ENCODE results near the gene RAMP2. TPM values are rescaled to one million over a fixed set of nuclear protein-coding genes. Genes with fewer than 3 reads are reported as not detected.

Gene RAMP2
- total and polyA plus RNA-seq, 4 donors: 43.8 to 101 (median 60.8) TPM

DNA sequence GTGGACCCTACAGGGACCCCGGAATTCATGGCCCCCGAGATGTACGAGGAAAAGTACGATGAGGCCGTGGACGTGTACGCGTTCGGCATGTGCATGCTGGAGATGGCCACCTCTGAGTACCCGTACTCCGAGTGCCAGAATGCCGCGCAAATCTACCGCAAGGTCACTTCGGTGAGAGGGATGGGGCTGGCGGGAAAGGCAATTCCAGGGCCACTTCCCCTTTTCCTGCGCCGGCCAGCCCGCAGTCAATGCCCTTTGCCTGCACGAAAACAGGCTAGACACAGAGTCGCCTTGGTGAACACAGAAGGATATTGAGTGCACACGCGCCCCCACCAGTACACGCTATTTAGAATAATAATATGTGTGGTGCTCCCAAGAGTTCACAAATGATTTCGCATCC is 23.4 kb downstream of the RAMP2 start:
- Histone ChIP-seq H3K27me3 (ENCODE audit: control insufficient read depth in 3 of 3, insufficient read depth in 3 of 3, low read length in 2 of 3) (peaks cover 0 to 76% (median 53%) of the 10 kb centered on the region in 3 donors), H3K9ac (ENCODE audit: insufficient read depth in 1 of 2, low read length in 2 of 2) (no peak overlapping the region), H3K27ac (ENCODE audit: low read depth in 1 of 2, low read length in 1 of 2) (no peak overlapping the region), H3K4me1 (ENCODE audit: control insufficient read depth in 5 of 5, insufficient read depth in 5 of 5, low read length in 5 of 5) (peaks cover 0 to 36% (median 10%) of the 10 kb centered on the region in 5 donors), H3K9me3 (ENCODE audit: control insufficient read depth in 4 of 4, insufficient read depth in 3 of 4, low read length in 3 of 4) (peaks cover 0 to 2% (median 0%) of the 10 kb centered on the region in 4 donors), H3K4me3 (no peak overlapping the region), H3K36me3 (ENCODE audit: control insufficient read depth in 4 of 4, insufficient read depth in 4 of 4, low read length in 4 of 4) (peaks cover 0 to 4% (median under 1%) of the 10 kb centered on the region in 4 donors)
- ATAC-seq (ENCODE audit: insufficient read depth, low FRiP score) (no peak), DNase-seq (no peak)
- TF ChIP-seq, protein P1, sequence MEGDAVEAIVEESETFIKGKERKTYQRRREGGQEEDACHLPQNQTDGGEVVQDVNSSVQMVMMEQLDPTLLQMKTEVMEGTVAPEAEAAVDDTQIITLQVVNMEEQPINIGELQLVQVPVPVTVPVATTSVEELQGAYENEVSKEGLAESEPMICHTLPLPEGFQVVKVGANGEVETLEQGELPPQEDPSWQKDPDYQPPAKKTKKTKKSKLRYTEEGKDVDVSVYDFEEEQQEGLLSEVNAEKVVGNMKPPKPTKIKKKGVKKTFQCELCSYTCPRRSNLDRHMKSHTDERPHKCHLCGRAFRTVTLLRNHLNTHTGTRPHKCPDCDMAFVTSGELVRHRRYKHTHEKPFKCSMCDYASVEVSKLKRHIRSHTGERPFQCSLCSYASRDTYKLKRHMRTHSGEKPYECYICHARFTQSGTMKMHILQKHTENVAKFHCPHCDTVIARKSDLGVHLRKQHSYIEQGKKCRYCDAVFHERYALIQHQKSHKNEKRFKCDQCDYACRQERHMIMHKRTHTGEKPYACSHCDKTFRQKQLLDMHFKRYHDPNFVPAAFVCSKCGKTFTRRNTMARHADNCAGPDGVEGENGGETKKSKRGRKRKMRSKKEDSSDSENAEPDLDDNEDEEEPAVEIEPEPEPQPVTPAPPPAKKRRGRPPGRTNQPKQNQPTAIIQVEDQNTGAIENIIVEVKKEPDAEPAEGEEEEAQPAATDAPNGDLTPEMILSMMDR (IDR thresholded peaks at IDR 0.05; ENCODE audit: control extremely low read depth, extremely low read depth): no peak
- 9 to 36% methylated on average over 25 of the region's 25 CpGs for WGBS, 2 donors

DNA sequence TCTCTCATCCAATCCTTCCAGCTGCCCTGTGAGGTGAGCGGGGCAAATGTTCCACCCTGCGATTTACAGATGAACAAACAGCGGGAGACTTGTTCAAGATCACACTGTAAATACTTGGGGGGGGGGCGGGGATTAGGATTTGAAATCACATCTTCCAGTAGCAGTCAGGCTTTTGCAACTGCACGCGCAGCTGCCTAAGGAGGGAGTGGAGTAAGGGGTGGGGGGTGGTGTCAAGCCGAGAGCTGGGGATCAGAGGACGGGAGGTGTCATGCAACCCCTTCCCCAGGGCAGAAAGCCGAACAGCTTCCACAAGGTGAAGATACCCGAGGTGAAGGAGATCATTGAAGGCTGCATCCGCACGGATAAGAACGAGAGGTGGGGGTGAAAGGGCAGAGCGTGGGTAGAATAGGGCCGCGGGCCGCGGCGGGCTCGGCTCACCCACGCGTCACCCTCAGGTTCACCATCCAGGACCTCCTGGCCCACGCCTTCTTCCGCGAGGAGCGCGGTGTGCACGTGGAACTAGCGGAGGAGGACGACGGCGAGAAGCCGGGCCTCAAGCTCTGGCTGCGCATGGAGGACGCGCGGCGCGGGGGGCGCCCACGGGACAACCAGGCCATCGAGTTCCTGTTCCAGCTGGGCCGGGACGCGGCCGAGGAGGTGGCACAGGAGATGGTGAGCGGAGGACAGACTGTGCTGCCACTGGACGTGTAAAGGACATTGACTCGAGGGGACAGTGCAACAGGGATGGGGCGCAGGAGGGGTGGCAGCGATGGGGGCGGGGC is 24.0 kb downstream of the RAMP2 start:
- peaks cover 0 to 32% (median 10%) of the 10 kb centered on the region in 5 donors for H3K4me1 ChIP-seq (ENCODE audit: control insufficient read depth in 5 of 5, insufficient read depth in 5 of 5, low read length in 5 of 5)
- no peak overlapping the region for H3K9ac ChIP-seq (ENCODE audit: insufficient read depth in 1 of 2, low read length in 2 of 2)
- 9 to 23% methylated on average over 52 of the region's 52 CpGs for WGBS, 2 donors
- TF ChIP-seq, protein P1 (IDR thresholded peaks at IDR 0.05; ENCODE audit: control extremely low read depth, extremely low read depth): no peak
- H3K36me3 ChIP-seq (ENCODE audit: control insufficient read depth in 4 of 4, insufficient read depth in 4 of 4, low read length in 4 of 4): no peaks in the 10 kb centered on the region
- H3K27ac ChIP-seq (ENCODE audit: low read depth in 1 of 2, low read length in 1 of 2): no peak overlapping the region
- ATAC-seq (ENCODE audit: insufficient read depth, low FRiP score) (no peak), DNase-seq (no peak)
- H3K4me3 ChIP-seq: no peak overlapping the region
- peaks cover 0 to 2% (median 0%) of the 10 kb centered on the region in 4 donors for H3K9me3 ChIP-seq (ENCODE audit: control insufficient read depth in 4 of 4, insufficient read depth in 3 of 4, low read length in 3 of 4)
- H3K27me3 ChIP-seq (ENCODE audit: control insufficient read depth in 3 of 3, insufficient read depth in 3 of 3, low read length in 2 of 3): peaks cover 0 to 76% (median 53%) of the 10 kb centered on the region in 3 donors

DNA sequence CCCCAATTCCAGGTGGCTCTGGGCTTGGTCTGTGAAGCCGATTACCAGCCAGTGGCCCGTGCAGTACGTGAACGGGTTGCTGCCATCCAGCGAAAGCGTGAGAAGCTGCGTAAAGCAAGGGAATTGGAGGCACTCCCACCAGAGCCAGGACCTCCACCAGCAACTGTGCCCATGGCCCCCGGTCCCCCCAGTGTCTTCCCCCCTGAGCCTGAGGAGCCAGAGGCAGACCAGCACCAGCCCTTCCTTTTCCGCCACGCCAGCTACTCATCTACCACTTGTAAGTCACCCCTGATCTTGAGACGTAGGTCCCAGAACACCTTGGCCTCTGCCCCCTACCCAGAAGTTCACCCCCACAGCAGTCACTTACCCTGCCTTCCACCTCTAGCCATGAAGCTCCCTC is 26.2 kb downstream of the RAMP2 start:
- no peak for DNase-seq
- Histone ChIP-seq H3K4me3 (no peak overlapping the region), H3K9me3 (ENCODE audit: control insufficient read depth in 4 of 4, insufficient read depth in 3 of 4, low read length in 3 of 4) (peaks cover 0 to 2% (median 0%) of the 10 kb centered on the region in 4 donors), H3K27ac (ENCODE audit: low read depth in 1 of 2, low read length in 1 of 2) (no peak overlapping the region), H3K27me3 (ENCODE audit: control insufficient read depth in 3 of 3, insufficient read depth in 3 of 3, low read length in 2 of 3) (peaks cover 0 to 62% (median 43%) of the 10 kb centered on the region in 3 donors), H3K36me3 (ENCODE audit: control insufficient read depth in 4 of 4, insufficient read depth in 4 of 4, low read length in 4 of 4) (no peaks in the 10 kb centered on the region), H3K9ac (ENCODE audit: insufficient read depth in 1 of 2, low read length in 2 of 2) (no peak overlapping the region), H3K4me1 (ENCODE audit: control insufficient read depth in 5 of 5, insufficient read depth in 5 of 5, low read length in 5 of 5) (peaks cover 0 to 27% (median 6%) of the 10 kb centered on the region in 5 donors)
- WGBS, 2 donors: 84 to 90% methylated on average over 11 of the region's 11 CpGs
- ATAC-seq (ENCODE audit: insufficient read depth, low FRiP score): no peak
- TF ChIP-seq, protein P1 (IDR thresholded peaks at IDR 0.05; ENCODE audit: control extremely low read depth, extremely low read depth): no peak
